ENCODE results near the gene ATP2C1.

The ATP2C1 gene

DNA sequence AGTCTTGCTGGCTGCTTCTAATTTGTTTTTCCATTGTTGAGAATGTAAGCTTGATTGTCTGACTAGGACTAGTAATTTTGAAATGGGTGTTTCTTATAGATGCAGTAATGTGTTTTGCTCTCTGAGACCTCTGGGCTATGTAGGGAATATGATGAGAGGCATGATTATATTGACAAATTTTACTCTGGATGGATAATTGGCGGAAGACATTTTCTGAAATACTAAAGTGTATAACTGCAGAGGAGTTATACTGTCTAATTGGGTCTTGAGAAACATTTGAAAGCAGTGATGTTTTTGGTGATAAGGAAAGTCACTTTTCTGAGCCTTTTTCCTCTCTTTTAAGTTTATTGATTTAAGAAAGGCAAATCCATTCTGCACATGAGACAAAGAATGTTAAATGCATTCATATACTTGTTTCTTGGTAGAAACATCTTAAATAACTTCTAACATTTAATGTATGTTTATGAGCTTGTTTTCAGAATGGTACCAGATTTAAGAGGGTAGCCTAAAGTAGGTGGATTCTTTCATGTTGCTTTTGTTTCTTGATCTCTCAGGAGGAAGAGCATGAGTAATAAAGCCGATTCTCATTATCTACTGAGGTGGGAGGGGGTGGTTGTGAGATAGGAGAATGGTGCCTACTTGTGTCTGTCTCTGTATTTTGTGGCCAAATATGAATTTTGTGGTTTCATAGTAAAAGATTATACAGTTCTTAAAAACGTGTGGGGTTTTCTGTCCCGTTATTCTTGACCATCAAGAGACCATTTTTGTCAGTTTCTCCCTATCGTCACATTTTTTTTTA lies 2.0 kb downstream of the ATP2C1 start:
- DNase-seq = no peak

DNA sequence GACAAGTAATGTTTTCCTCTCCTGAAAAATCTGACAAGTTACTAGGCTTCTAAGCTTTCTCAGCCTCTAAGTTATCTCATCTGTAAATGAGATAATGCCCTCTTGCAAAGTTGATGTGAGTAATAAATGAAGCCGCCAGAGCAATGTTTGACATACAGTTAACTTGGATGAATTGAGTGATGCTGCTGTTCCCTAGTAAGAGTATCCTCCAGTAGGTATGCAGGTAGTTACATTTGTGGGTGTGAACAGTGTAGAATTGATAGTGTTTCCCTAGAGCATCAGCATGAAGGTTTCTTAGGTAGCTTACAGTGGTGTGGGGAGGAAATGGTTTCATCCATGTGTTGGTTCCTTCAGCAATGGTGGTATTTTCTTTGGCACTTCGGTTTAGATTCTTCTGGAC lies 3.4 kb downstream of the ATP2C1 start:
- DNase-seq = no peak

DNA sequence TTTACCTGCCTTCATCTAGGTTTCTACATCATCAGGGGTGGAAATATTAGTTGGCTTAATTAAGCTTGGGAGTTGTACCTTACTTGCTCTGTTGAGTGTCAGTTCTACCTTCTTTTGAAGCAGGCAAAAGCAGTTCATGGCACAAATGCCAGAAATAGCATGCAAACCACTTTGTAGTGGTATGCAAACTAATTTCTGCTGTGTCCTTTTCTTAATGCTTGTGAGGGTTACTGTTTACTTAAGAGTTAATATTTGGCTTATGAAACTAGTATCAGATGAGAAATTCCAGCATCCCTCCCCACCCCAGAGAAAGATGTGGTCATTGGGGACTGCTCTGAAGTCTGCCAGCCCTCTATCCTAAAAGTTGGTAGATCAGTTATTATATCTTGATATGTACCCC lies 7.1 kb downstream of the ATP2C1 start:
- DNase-seq = no peak

- DNase-seq = no peak
These were observed 7.8 kb downstream of the ATP2C1 start for GRCh38 chr3:130901463-130902204.

GRCh38 chr3:130903412-130903908 lies 9.6 kb downstream of the ATP2C1 start:
- no peak for DNase-seq

DNA sequence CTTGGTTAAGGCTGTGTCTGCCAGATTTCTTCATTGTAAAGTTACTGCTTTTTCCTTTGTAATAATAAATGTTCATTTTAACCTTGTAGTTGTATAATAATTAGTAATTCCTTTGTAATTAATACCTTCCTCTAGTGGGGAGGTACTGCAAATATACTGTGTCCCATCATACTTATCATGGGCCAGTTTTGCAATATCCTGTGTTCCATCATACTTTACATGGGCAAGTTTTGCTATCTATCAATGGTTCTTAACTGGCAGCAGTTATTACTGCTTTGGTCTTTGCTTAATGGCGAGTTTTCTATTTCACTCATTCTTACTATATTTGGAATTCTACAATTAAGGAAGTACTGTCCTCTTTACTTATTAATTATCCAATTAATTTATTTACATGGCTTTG lies 10.6 kb downstream of the ATP2C1 start:
- DNase-seq = no peak

- DNase-seq = peak; percentile 64
These were observed 11.7 kb downstream of the ATP2C1 start for GRCh38 chr3:130905551-130905950.

GRCh38 chr3:130906374-130906995 lies 12.6 kb downstream of the ATP2C1 start:
- peak; percentile 56 for DNase-seq

DNA sequence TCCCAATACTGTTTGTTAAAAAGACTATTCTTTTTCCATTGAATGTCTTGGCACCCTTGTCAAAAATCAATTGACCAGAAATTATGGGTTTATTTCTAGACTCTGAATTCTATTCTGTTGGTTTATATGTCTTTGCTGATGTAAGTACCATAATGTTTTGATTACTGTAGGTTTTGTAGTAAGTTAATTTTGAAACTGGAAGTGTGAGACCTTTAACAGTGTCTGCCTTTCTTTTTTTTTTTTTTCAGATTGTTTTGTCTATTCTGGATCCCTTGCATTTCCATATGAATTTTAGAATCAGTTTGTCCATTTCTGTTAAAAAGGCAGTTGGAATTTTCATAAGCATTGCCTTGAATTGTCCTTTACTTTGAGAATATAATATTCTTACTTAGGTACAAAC lies 13.6 kb downstream of the ATP2C1 start:
- no peak for DNase-seq

GRCh38 chr3:130907966-130908365 lies 14.1 kb downstream of the ATP2C1 start:
- DNase-seq = no peak

DNA sequence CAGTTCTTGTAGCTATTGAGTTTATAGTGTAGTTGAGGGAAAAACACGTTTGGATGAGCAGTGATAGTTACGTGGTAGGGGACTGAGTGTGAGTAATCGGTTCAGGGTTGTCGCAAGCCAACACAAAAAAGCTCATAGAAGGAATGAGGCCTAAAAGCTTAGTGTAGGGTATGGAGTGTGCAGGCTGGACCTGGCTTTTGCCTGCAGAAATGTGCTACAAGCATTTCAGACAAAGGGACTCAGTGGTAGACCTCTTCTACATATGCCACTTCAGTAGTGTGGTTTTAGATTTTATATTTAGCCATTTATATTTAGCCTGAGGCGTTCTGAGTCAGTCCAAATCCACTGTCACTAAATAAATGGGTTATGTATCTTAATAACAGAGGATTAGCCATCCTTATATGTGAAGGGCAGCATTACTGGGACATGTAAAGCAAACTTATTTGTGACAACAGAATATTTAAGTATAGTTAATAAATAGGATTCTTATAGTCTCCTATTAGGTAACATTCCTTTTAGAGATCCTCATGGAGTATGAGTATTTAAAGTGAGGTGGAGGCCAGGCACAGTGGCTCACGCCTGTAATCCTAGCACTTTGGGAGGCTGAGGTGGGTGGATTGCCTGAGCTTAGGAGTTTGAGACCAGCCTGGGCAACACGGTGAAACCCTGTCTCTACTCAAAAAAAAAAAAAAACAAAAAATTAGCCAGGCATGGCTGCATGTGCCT lies 21.8 kb downstream of the ATP2C1 start:
- DNase-seq = no peak

GRCh38 chr3:130916507-130917167 lies 22.8 kb downstream of the ATP2C1 start:
- DNase-seq = no peak

DNA sequence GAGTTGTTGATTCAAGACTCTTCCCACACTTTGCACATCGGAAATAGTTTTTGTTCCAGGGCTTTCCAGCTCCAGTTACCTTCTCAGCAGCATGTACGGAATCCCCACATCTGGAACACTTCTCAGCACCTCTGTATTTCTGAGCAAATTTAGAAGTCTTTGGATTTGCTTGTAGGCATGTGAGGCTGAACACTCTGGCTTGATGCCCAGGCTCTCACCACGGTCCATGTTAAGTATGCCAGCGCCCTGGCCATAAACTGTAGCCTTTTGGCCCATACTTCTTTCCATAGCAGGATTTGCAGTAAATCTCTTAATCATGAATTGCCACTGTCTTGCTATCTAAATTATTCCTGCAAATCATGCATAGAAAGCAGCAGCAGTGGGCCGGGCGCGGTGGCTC lies 24.4 kb downstream of the ATP2C1 start:
- no peak for DNase-seq

- no peak for DNase-seq
These were observed 31.7 kb downstream of the ATP2C1 start for GRCh38 chr3:130925628-130926027.

DNA sequence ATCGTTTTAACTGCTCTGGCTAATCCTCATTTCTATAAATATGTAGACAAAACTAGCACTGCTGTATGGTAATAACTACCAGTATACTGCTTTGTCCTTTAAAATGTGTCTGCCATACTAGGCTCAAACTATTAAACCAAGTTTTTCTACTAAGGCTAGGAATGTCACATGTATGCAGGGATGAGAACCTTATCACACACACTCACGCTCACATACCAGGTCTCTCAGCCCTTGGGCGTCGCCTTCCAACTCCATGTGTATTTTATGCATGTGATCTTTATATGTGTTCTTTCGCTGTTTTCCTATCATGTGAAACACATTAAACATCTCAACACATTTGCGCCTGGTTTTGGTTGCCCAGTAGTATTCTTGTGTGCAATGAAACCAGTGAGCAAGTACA lies 32.6 kb downstream of the ATP2C1 start:
- no peak for DNase-seq

- DNase-seq = no peak
These were observed 35.9 kb downstream of the ATP2C1 start for GRCh38 chr3:130929804-130930203.

DNA sequence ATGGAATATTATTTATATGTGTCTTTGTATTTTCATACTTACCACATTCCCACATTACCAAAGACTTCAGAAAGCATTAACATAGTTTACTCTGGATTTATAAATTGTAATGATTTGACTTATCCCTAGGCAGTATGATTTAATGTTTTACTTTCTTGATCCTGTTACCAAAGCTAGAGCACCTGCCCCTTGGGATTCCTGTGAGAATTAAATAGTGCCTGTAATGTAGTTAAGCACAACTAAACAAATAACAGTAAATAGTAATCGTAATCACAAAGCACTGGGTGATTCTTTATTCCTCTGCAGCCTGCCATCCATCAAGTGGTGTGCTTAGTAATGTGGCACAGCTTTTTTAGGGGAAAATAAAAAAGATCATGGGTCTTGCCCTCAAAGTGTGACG lies 39.1 kb downstream of the ATP2C1 start:
- no peak for DNase-seq

GRCh38 chr3:130933801-130934345 lies 40.0 kb downstream of the ATP2C1 start:
- DNase-seq = no peak

DNA sequence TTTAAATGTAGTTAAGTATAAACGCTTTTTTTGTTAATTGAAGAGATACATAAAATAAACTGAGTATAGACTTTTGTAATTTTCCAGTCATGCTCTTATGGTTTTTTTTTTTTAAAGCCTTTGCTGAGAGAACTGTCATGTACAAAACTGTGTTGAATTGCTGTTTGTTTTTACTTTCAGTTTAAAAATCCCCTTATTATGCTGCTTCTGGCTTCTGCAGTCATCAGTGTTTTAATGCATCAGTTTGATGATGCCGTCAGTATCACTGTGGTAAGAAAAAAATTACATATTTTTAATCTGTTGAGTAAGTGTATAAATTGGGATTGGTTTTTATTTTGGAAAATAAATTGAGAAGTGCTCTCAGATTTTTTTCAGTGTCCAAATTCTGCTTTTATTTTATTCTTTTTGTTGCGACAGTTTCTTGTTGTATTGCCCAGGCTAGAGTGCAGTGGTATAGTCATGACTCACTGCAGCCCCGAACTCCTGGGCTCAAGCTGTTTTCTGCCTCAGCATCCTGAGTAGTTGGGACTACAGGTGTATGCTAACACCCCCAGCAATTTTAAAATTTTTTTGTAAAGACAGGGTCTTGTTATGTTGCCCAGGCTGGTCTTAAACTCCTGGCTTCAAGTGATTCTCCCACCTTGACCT lies 40.7 kb downstream of the ATP2C1 start:
- no peak for DNase-seq

GRCh38 chr3:130935761-130936492 lies 42.0 kb downstream of the ATP2C1 start:
- peak; percentile 74 for DNase-seq

- DNase-seq = no peak
These were observed 45.9 kb downstream of the ATP2C1 start for GRCh38 chr3:130939753-130940152.
